Breast epithelium (tissue), 3 donors: ENCODE data around the gene USH1G.

Experiments
- POLR2AphosphoS5 ChIP-seq, 3 donors: sonication (generic); formaldehyde crosslinking; IDR thresholded peaks; one replicate each; pipeline ENCODE4 v1.6.1; 2017; ENCODE audit warnings: antibody characterized with exemption in 3 of 3
- TF ChIP-seq, protein P1 (sequence below), 3 donors: fragments of 450-650 bp; IDR thresholded peaks; one replicate each; pipeline ENCODE4 v1.5.1; 2016 to 2017; ENCODE audit warnings: antibody characterized with exemption in 3 of 3, mild to moderate bottlenecking in 3 of 3, moderate library complexity in 3 of 3

GRCh38 chr17:74949455-74950115 is 26.5 kb upstream of the USH1G start:
- TF ChIP-seq POLR2AphosphoS5 (IDR thresholded peaks at IDR 0.05), result no peak
- TF ChIP-seq, protein P1, sequence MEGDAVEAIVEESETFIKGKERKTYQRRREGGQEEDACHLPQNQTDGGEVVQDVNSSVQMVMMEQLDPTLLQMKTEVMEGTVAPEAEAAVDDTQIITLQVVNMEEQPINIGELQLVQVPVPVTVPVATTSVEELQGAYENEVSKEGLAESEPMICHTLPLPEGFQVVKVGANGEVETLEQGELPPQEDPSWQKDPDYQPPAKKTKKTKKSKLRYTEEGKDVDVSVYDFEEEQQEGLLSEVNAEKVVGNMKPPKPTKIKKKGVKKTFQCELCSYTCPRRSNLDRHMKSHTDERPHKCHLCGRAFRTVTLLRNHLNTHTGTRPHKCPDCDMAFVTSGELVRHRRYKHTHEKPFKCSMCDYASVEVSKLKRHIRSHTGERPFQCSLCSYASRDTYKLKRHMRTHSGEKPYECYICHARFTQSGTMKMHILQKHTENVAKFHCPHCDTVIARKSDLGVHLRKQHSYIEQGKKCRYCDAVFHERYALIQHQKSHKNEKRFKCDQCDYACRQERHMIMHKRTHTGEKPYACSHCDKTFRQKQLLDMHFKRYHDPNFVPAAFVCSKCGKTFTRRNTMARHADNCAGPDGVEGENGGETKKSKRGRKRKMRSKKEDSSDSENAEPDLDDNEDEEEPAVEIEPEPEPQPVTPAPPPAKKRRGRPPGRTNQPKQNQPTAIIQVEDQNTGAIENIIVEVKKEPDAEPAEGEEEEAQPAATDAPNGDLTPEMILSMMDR (IDR thresholded peaks at IDR 0.05), result no peak
